ENCODE measurements around the gene KRT222. TPM values are rescaled to one million over a fixed set of nuclear protein-coding genes. Genes with fewer than 3 reads are reported as not detected.
A peak's percentile ranks its signal among the peaks of the same experiment; 100 is the strongest.

The KRT222 gene
- total RNA-seq, 1 donor from 2014 or later = 1.3 TPM

- no peaks in the 10 kb centered on the region for H3K36me3 ChIP-seq
- DNase-seq = no peak
- intact Hi-C loops (cut with DNase I) = no loop called here
- no peak for TF ChIP-seq CTCF (IDR thresholded peaks at IDR 0.05)
- H3K27me3 ChIP-seq (ENCODE audit: low read depth) = no peaks in the 10 kb centered on the region
- H3K4me3 ChIP-seq = no peak overlapping the region
- ATAC-seq = peak; percentile 45 to 50
- H3K9me3 ChIP-seq = no peaks in the 10 kb centered on the region
- H3K4me1 ChIP-seq = peaks cover 26% of the 10 kb centered on the region
- peak overlapping the region; percentile 71 for H3K27ac ChIP-seq
Measured at GRCh38 chr17:40607641-40608040, 57.3 kb downstream of the KRT222 start.

GRCh38 chr17:40606548-40607353 lies 58.2 kb downstream of the KRT222 start:
- peak; percentile 54 to 74 for ATAC-seq
- Histone ChIP-seq H3K27me3 (ENCODE audit: low read depth) (no peaks in the 10 kb centered on the region), H3K9me3 (no peaks in the 10 kb centered on the region), H3K4me3 (no peak overlapping the region), H3K27ac (peak overlapping the region; percentile 71), H3K4me1 (peaks cover 26% of the 10 kb centered on the region), H3K36me3 (no peaks in the 10 kb centered on the region)
- intact Hi-C loops (cut with DNase I) = no loop called here
- TF ChIP-seq CTCF (IDR thresholded peaks at IDR 0.05) = no peak
- no peak for DNase-seq

DNA sequence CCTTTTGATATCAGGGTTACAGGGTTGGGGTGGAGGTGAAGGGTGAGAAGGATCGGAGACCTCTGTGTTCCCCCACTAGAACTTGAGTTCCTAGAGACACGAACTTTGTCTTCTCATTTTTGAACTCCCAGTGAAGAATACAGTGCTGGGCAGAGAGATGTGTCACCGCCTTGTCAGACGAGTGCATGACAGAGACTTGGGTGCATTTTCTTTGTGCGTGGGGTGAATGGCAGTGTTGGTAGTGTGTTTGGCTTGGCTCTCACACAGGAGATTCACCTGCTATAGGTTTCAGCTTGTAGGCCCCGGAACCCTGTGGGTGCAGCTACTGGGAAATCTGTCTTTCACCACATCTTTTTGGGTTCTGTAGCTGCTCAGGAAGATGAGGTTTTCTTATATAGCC lies 59.7 kb downstream of the KRT222 start:
- Histone ChIP-seq H3K4me1 (peaks cover 26% of the 10 kb centered on the region), H3K27me3 (ENCODE audit: low read depth) (no peaks in the 10 kb centered on the region), H3K27ac (no peak overlapping the region), H3K4me3 (no peak overlapping the region), H3K36me3 (no peaks in the 10 kb centered on the region), H3K9me3 (no peaks in the 10 kb centered on the region)
- intact Hi-C loops (cut with DNase I) = no loop called here
- DNase-seq = no peak
- no peak for ATAC-seq
- no peak for TF ChIP-seq CTCF (IDR thresholded peaks at IDR 0.05)

Other genes with a start within 250 kb of the KRT222 start
- 6.7 TPM for gene TOP2A, start 247.3 kb downstream of the KRT222 start, total RNA-seq
- gene IGFBP4, start 221.7 kb downstream of the KRT222 start, total RNA-seq = 371 TPM
- 0.68 TPM for gene TNS4, start 163.6 kb downstream of the KRT222 start, total RNA-seq
- gene CCR7, start 99.7 kb downstream of the KRT222 start, total RNA-seq = 2.2 TPM
- gene SMARCE1, start 17.4 kb downstream of the KRT222 start, total RNA-seq = 83.6 TPM
- gene KRT24, start 38.6 kb upstream of the KRT222 start, total RNA-seq = not detected
- not detected for gene KRT25, start 90.2 kb upstream of the KRT222 start, total RNA-seq
- not detected for gene KRT26, start 107.0 kb upstream of the KRT222 start, total RNA-seq
- gene KRT27, start 117.4 kb upstream of the KRT222 start, total RNA-seq = not detected
- not detected for gene KRT28, start 134.8 kb upstream of the KRT222 start, total RNA-seq
- 31.7 TPM for gene KRT10, start 157.4 kb upstream of the KRT222 start, total RNA-seq
- gene KRT12, start 202.0 kb upstream of the KRT222 start, total RNA-seq = not detected
- gene KRT20, start 220.1 kb upstream of the KRT222 start, total RNA-seq = not detected

Measured in lower lobe of right lung (tissue), 2 donors.